GM18498 (cell line): ENCODE results near the gene FBXL3.
"Not testable (repeated sequence)": the region's sequence is repeated elsewhere in the genome, so short reads cannot be mapped to it uniquely, and the experiment has no call there.

ENCODE experiments used
- ATAC-seq: cut with Tn5 transposase; IDR thresholded peaks from one replicate; pipeline ENCODE4 v1.9.1; 2021; ENCODE audit warnings: mild to moderate bottlenecking, moderate library complexity; ENCODE audit not compliant: unreplicated experiment

FBXL3 gene

GRCh38 chr13:77029436-77029835 is 2.5 kb upstream of the FBXL3 start:
- no peak for ATAC-seq

- no peak for ATAC-seq
Measured at GRCh38 chr13:77028202-77028601, 1.2 kb upstream of the FBXL3 start.

GRCh38 chr13:77026255-77026860 is 601 bp downstream of the FBXL3 start:
- ATAC-seq = peak; percentile 61

GRCh38 chr13:77022341-77022740 is 4.6 kb downstream of the FBXL3 start:
- no peak for ATAC-seq

GRCh38 chr13:77019756-77020155 is 7.2 kb downstream of the FBXL3 start:
- ATAC-seq = no peak

GRCh38 chr13:77016888-77017623 is 9.9 kb downstream of the FBXL3 start:
- no peak for ATAC-seq

- ATAC-seq = no peak
Measured at GRCh38 chr13:77016251-77016812, 10.6 kb downstream of the FBXL3 start.

GRCh38 chr13:77014906-77015685 is 11.9 kb downstream of the FBXL3 start:
- no peak for ATAC-seq

GRCh38 chr13:77013853-77014542 is 13.0 kb downstream of the FBXL3 start:
- no peak for ATAC-seq

- ATAC-seq = not testable (repeated sequence)
Measured at GRCh38 chr13:77009719-77010118, 17.2 kb downstream of the FBXL3 start.

GRCh38 chr13:77009011-77009410 is 17.9 kb downstream of the FBXL3 start:
- ATAC-seq = peak; percentile 49

- peak; percentile 53 for ATAC-seq
Measured at GRCh38 chr13:77008337-77008736, 18.6 kb downstream of the FBXL3 start.

GRCh38 chr13:77002590-77003190 is 24.3 kb downstream of the FBXL3 start:
- ATAC-seq = peak; percentile 40

GRCh38 chr13:77001963-77002587 is 24.9 kb downstream of the FBXL3 start:
- no peak for ATAC-seq

GRCh38 chr13:77001540-77001939 is 25.4 kb downstream of the FBXL3 start:
- ATAC-seq = no peak

GRCh38 chr13:77000475-77000874 is 26.5 kb downstream of the FBXL3 start:
- ATAC-seq = no peak

GRCh38 chr13:76994281-76994680 is 32.7 kb downstream of the FBXL3 start:
- no peak for ATAC-seq

GRCh38 chr13:76993473-76993872 is 33.5 kb downstream of the FBXL3 start:
- ATAC-seq = no peak

- no peak for ATAC-seq
Measured at GRCh38 chr13:76993021-76993420, 33.9 kb downstream of the FBXL3 start.

- ATAC-seq = no peak
Measured at GRCh38 chr13:76992548-76993001, 34.4 kb downstream of the FBXL3 start.
